ENCODE data around the gene CCDC187.

CCDC187 gene

DNA sequence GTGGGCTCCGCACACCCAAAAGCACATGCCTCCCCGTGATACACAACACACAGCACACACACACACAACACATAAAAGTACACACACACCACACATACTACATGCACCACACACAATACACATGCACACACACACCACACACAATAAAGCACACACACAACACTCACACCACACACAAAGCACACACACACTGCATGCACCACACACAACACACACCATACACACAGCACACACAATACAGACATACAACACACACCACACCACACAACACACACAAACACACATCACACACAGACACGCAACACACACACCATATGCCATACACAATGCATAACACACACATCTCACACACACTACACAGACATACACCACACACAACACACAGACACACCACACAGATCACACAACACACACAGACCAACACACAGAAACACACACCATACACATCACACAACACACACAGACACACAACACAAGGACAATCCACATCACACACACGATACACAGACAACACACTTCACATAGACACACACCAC, 3.4 kb upstream of the CCDC187 start:
- FAIRE-seq = no peak
- no peak for DNase-seq (ENCODE audit: insufficient read length)
- TF ChIP-seq POLR2AphosphoS5 (IDR thresholded peaks at IDR 0.05; ENCODE audit: low read depth, low read length) (no peak), POLR2A (IDR thresholded peaks at IDR 0.05; ENCODE audit: low read depth, low read length) (no peak), TAF1 (IDR thresholded peaks at IDR 0.05; ENCODE audit: borderline replicate concordance, low read depth, low read length) (no peak)

- DNase-seq (ENCODE audit: insufficient read length) = no peak
- no peak for FAIRE-seq
- TF ChIP-seq POLR2AphosphoS5 (IDR thresholded peaks at IDR 0.05; ENCODE audit: low read depth, low read length) = no peak
- no peak for TF ChIP-seq TAF1 (IDR thresholded peaks at IDR 0.05; ENCODE audit: borderline replicate concordance, low read depth, low read length)
- no peak for TF ChIP-seq POLR2A (IDR thresholded peaks at IDR 0.05; ENCODE audit: low read depth, low read length)
Observed at GRCh38 chr9:136306211-136307208, 2.6 kb upstream of the CCDC187 start.

DNA sequence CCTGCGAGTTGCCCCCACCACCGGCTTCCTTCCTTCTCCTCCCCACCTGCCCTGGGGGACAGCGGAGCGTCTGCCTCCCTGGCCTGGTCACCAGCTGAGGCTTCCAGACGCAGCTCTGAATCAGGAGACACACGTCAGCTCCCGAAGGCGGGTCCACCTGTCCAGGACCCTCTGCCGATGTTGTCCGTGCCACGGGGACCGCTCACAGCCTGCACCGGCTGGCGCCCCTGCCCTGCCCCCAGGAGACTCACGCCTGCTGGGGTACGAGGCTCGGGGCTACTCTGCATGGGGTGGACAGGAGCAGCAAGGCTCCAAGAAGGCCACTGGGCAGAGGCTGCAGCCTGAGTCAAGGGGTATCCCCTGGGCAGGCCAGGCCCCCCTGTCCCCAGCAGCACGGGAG, 1.9 kb upstream of the CCDC187 start:
- TF ChIP-seq POLR2AphosphoS5 (IDR thresholded peaks at IDR 0.05; ENCODE audit: low read depth, low read length) (no peak), TAF1 (IDR thresholded peaks at IDR 0.05; ENCODE audit: borderline replicate concordance, low read depth, low read length) (no peak), POLR2A (IDR thresholded peaks at IDR 0.05; ENCODE audit: low read depth, low read length) (no peak)
- FAIRE-seq (no peak), DNase-seq (ENCODE audit: insufficient read length) (no peak)

DNA sequence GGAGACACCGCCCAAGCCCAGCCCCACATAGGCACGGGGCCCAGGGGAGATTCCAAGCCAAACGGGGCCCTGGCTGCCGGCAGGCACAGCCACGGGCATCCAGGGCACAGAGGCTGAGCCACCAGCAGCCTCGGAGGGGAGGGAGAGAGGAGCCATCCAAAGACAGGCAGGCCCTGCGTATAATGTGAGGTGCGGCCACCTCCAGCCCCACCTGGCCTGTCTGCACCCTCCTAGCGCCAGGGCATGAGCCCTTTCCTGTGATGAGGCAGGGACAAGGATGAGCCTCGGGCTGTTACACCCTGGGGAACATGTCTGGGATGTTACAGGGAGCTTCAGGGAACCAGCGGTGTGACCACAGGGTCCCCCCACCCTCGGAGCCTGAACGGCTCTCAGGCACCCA, 1.1 kb upstream of the CCDC187 start:
- TF ChIP-seq POLR2AphosphoS5 (IDR thresholded peaks at IDR 0.05; ENCODE audit: low read depth, low read length) (no peak), TAF1 (IDR thresholded peaks at IDR 0.05; ENCODE audit: borderline replicate concordance, low read depth, low read length) (no peak), POLR2A (IDR thresholded peaks at IDR 0.05; ENCODE audit: low read depth, low read length) (no peak)
- FAIRE-seq = no peak

GRCh38 chr9:136304456-136304855, 562 bp upstream of the CCDC187 start:
- FAIRE-seq (no peak), DNase-seq (ENCODE audit: insufficient read length) (no peak)
- TF ChIP-seq TAF1 (IDR thresholded peaks at IDR 0.05; ENCODE audit: borderline replicate concordance, low read depth, low read length) = no peak
- no peak for TF ChIP-seq POLR2A (IDR thresholded peaks at IDR 0.05; ENCODE audit: low read depth, low read length)
- TF ChIP-seq POLR2AphosphoS5 (IDR thresholded peaks at IDR 0.05; ENCODE audit: low read depth, low read length) = no peak

More for the DNA sequence above, 1.1 kb upstream of the CCDC187 start:
- no peak for DNase-seq (ENCODE audit: insufficient read length)

DNA sequence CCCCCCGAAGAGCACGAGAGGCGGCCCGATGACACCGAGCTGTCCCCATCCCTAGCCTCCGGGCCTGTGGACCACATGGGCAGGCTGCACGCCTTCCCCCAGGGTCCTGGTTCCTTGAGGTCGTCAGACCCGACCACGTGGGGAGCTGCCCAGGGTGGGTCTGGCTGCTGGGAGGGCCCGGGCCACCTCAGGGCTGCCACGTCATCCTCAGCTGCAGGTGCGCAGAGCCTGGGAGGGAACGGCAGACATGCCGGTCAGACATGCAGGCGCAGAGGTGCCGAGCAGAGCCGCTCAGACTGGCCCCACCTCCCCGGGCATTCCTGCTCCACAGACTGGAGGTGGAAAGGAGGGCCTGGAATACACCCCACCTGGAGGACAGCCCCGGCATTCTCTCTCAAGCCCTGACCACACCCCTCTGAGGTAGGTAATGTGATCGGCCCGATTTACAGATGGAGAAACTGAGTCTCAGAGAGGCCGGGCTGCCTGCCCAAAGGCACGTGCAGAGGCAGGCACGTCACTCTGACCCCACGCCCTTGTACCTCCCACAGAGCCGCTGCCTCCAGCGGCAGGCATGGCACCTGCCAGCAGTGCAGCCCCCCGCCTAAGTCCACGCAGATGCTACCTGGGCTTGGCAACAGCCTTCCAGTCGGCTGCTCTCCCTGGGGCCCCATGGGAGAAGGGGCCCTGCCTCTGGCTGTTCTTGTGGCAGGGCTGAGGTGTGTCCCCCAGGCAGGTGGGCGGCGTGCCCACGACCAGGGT, 649 bp downstream of the CCDC187 start:
- TF ChIP-seq TAF1 (IDR thresholded peaks at IDR 0.05; ENCODE audit: borderline replicate concordance, low read depth, low read length) (no peak), POLR2AphosphoS5 (IDR thresholded peaks at IDR 0.05; ENCODE audit: low read depth, low read length) (no peak), POLR2A (IDR thresholded peaks at IDR 0.05; ENCODE audit: low read depth, low read length) (no peak)
- FAIRE-seq (no peak), DNase-seq (ENCODE audit: insufficient read length) (no peak)

GRCh38 chr9:136302527-136302926, 1.4 kb downstream of the CCDC187 start:
- DNase-seq (ENCODE audit: insufficient read length) (no peak), FAIRE-seq (no peak)
- TF ChIP-seq POLR2A (IDR thresholded peaks at IDR 0.05; ENCODE audit: low read depth, low read length) (no peak), TAF1 (IDR thresholded peaks at IDR 0.05; ENCODE audit: borderline replicate concordance, low read depth, low read length) (no peak), POLR2AphosphoS5 (IDR thresholded peaks at IDR 0.05; ENCODE audit: low read depth, low read length) (no peak)

- TF ChIP-seq POLR2A (IDR thresholded peaks at IDR 0.05; ENCODE audit: low read depth, low read length) (no peak), POLR2AphosphoS5 (IDR thresholded peaks at IDR 0.05; ENCODE audit: low read depth, low read length) (no peak), TAF1 (IDR thresholded peaks at IDR 0.05; ENCODE audit: borderline replicate concordance, low read depth, low read length) (no peak)
- FAIRE-seq (no peak), DNase-seq (ENCODE audit: insufficient read length) (no peak)
Observed at GRCh38 chr9:136300866-136301265, 3.0 kb downstream of the CCDC187 start.

DNA sequence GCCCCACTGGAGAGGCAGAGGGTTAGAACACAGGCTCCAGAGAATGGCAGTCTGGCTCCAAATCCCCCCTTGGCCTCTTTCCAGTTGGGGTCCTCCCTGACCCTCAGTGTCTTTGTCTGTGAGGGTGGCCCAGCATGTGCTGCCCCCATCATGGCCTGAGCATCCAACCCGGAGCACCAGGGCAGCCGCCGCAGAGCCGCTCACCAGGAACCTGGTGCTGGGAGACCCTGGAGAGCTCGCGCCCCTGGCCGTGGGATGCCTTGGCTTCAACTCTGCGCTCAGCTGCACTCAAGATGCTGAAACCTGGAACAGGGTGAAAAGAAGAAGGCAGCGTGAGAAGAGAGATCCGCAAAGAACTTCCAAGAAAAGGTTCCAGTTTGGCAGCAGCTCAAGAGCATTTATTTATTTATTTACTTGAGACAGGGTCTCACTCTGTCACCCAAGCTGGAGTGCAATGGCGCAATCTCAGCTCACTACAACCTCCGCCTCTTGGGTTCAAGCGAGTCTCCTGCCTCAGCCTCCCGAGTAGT, 3.8 kb downstream of the CCDC187 start:
- DNase-seq (ENCODE audit: insufficient read length) (no peak), FAIRE-seq (no peak)
- TF ChIP-seq POLR2A (IDR thresholded peaks at IDR 0.05; ENCODE audit: low read depth, low read length) = no peak
- TF ChIP-seq TAF1 (IDR thresholded peaks at IDR 0.05; ENCODE audit: borderline replicate concordance, low read depth, low read length) = no peak
- TF ChIP-seq POLR2AphosphoS5 (IDR thresholded peaks at IDR 0.05; ENCODE audit: low read depth, low read length) = no peak

DNA sequence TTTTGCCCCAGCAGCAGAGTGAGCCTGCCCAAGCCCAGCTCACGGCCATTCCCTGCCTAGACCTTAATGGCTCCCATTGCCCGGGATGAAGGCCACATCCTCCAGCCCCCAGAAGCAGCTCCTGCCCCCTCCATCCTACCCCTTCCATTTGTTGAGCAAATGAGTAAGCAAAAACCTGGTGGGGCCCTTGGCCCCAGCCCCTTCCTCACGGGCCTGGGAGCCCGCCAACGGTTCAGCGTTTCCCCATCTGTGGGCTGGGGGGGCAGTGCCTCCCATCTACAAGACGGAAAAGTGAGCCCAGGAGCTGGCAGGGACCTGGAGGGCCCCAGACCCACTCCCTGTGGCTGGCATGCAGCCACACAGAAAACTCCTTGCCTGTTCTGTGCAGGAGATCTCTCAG, 4.4 kb downstream of the CCDC187 start:
- FAIRE-seq (no peak), DNase-seq (ENCODE audit: insufficient read length) (no peak)
- TF ChIP-seq POLR2A (IDR thresholded peaks at IDR 0.05; ENCODE audit: low read depth, low read length) = no peak
- no peak for TF ChIP-seq POLR2AphosphoS5 (IDR thresholded peaks at IDR 0.05; ENCODE audit: low read depth, low read length)
- no peak for TF ChIP-seq TAF1 (IDR thresholded peaks at IDR 0.05; ENCODE audit: borderline replicate concordance, low read depth, low read length)

GRCh38 chr9:136299116-136299515, 4.8 kb downstream of the CCDC187 start:
- DNase-seq (ENCODE audit: insufficient read length) (no peak), FAIRE-seq (no peak)
- no peak for TF ChIP-seq POLR2A (IDR thresholded peaks at IDR 0.05; ENCODE audit: low read depth, low read length)
- no peak for TF ChIP-seq TAF1 (IDR thresholded peaks at IDR 0.05; ENCODE audit: borderline replicate concordance, low read depth, low read length)
- TF ChIP-seq POLR2AphosphoS5 (IDR thresholded peaks at IDR 0.05; ENCODE audit: low read depth, low read length) = no peak

Measured in GM12892 (cell line).